ENCODE data around the gene IGF2R.
"Not testable (repeated sequence)": the region's sequence is repeated elsewhere in the genome, so short reads cannot be mapped to it uniquely, and the experiment has no call there.

The IGF2R gene

GRCh38 chr6:159997498-159998101, 28.7 kb downstream of the IGF2R start:
- no peak for DNase-seq

GRCh38 chr6:159998538-159998937, 29.7 kb downstream of the IGF2R start:
- DNase-seq = no peak

- no peak for DNase-seq
Observed at GRCh38 chr6:159999240-159999671, 30.4 kb downstream of the IGF2R start.

- no peak for DNase-seq
Observed at GRCh38 chr6:160000280-160000704, 31.4 kb downstream of the IGF2R start.

- DNase-seq = not testable (repeated sequence)
Observed at GRCh38 chr6:160000893-160001427, 32.1 kb downstream of the IGF2R start.

GRCh38 chr6:160002882-160003281, 34.0 kb downstream of the IGF2R start:
- no peak for DNase-seq

- DNase-seq = no peak
Observed at GRCh38 chr6:160004018-160004417, 35.1 kb downstream of the IGF2R start.

- no peak for DNase-seq
Observed at GRCh38 chr6:160004419-160005175, 35.7 kb downstream of the IGF2R start.

GRCh38 chr6:160005211-160005610, 36.3 kb downstream of the IGF2R start:
- DNase-seq = no peak

GRCh38 chr6:160005861-160006540, 37.1 kb downstream of the IGF2R start:
- no peak for DNase-seq

GRCh38 chr6:160007145-160007544, 38.3 kb downstream of the IGF2R start:
- DNase-seq = no peak

- no peak for DNase-seq
Observed at GRCh38 chr6:160007611-160008010, 38.7 kb downstream of the IGF2R start.

- no peak for DNase-seq
Observed at GRCh38 chr6:160010067-160010466, 41.2 kb downstream of the IGF2R start.

- DNase-seq = peak; percentile 49 to 82 (median 60)
Observed at GRCh38 chr6:160013987-160014868, 45.3 kb downstream of the IGF2R start.

GRCh38 chr6:160014869-160015182, 45.9 kb downstream of the IGF2R start:
- DNase-seq = no peak

GRCh38 chr6:160015778-160016684, 47.1 kb downstream of the IGF2R start:
- peak in 1 of 3 experiments; percentile 8 for DNase-seq

- DNase-seq = no peak
Observed at GRCh38 chr6:160022101-160022500, 53.2 kb downstream of the IGF2R start.

- no peak for DNase-seq
Observed at GRCh38 chr6:160022793-160023192, 53.9 kb downstream of the IGF2R start.

GRCh38 chr6:160024152-160024551, 55.3 kb downstream of the IGF2R start:
- DNase-seq = no peak

- DNase-seq = no peak
Observed at GRCh38 chr6:160027076-160027475, 58.2 kb downstream of the IGF2R start.

- no peak for DNase-seq
Observed at GRCh38 chr6:160027931-160028330, 59.0 kb downstream of the IGF2R start.
